OCI-LY3 (cell line): ENCODE data around the gene INVS.

Experiments
- CTCF ChIP-seq: fragments of 200-600, 300-600 bp; sonication (generic); IDR thresholded peaks from 2 replicates; pipeline ENCODE4 v1.5.1; 2014; ENCODE audit warnings: antibody characterized with exemption, low read length, low read depth
- EZH2phosphoT487 ChIP-seq: fragments of 200-600 bp; shearing (Covaris generic); IDR thresholded peaks from 2 replicates; pipeline ENCODE4 v1.6.1; 2018; ENCODE audit warnings: antibody characterized with exemption, mixed run types, low read depth

- TF ChIP-seq CTCF (no peak), EZH2phosphoT487 (no peak)
Measured at GRCh38 chr9:100296407-100296806, 197.4 kb downstream of the INVS start.
